Measurements from ENCODE around the gene VEGFA.

The VEGFA gene

GRCh38 chr6:43773980-43774775, 4.2 kb downstream of the VEGFA start:
- DNase-seq, result no peak

DNA sequence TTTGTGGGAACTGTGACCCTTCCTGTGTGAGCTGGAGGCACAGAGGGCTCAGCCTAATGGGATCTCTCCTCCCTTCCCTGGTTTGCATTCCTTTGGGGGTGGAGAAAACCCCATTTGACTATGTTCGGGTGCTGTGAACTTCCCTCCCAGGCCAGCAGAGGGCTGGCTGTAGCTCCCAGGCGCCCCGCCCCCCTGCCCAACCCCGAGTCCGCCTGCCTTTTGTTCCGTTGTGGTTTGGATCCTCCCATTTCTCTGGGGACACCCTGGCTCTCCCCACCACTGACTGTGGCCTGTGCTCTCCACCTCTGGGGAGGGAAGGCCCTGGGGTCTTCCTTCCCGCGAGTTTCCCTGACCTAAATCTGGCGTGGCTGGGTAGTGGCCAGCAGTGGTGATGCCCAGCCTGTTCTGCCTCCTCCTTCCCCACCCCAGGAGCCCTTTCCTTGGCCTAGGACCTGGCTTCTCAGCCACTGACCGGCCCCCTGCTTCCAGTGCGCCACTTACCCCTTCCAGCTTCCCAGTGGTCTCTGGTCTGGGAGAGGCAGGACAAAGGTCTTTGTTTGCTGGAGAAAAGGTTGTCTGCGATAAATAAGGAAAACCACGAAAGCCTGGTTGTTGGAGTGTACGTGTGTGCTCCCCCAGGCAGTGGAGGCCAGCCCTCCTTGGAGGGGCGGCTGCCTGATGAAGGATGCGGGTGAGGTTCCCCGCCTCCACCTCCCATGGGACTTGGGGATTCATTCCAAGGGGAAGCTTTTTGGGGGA, 4.9 kb downstream of the VEGFA start:
- peak; percentile 71 for DNase-seq

DNA sequence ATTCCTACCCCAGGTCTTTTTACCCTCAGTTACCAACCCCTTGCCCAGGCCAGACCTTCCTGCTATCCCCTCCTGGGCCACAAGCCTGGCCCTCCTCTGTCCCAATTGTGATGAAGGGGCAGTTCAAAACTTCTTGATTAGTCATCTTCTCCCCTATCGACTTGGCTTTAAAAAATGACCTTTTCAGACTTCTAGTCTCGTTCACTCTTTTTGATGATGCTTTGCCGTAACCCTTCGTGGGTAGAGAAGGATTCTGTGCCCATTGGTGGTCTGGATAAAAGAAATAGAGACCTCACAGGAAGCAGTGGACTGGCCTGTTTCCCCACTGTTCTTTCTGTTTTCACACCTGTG, 5.5 kb downstream of the VEGFA start:
- DNase-seq, result no peak

- DNase-seq, result no peak
Observed at GRCh38 chr6:43776115-43776798, 6.2 kb downstream of the VEGFA start.

- DNase-seq, result no peak
Observed at GRCh38 chr6:43776799-43777776, 7.1 kb downstream of the VEGFA start.

GRCh38 chr6:43778131-43778855, 8.3 kb downstream of the VEGFA start:
- no peak for DNase-seq

- no peak for DNase-seq
Observed at GRCh38 chr6:43778976-43779851, 9.2 kb downstream of the VEGFA start.

GRCh38 chr6:43779852-43780236, 9.8 kb downstream of the VEGFA start:
- DNase-seq, result no peak

- no peak for DNase-seq
Observed at GRCh38 chr6:43780293-43780692, 10.3 kb downstream of the VEGFA start.

GRCh38 chr6:43780941-43781928, 11.2 kb downstream of the VEGFA start:
- no peak for DNase-seq

- DNase-seq, result no peak
Observed at GRCh38 chr6:43781941-43782704, 12.1 kb downstream of the VEGFA start.

GRCh38 chr6:43782764-43783513, 12.9 kb downstream of the VEGFA start:
- DNase-seq, result no peak

DNA sequence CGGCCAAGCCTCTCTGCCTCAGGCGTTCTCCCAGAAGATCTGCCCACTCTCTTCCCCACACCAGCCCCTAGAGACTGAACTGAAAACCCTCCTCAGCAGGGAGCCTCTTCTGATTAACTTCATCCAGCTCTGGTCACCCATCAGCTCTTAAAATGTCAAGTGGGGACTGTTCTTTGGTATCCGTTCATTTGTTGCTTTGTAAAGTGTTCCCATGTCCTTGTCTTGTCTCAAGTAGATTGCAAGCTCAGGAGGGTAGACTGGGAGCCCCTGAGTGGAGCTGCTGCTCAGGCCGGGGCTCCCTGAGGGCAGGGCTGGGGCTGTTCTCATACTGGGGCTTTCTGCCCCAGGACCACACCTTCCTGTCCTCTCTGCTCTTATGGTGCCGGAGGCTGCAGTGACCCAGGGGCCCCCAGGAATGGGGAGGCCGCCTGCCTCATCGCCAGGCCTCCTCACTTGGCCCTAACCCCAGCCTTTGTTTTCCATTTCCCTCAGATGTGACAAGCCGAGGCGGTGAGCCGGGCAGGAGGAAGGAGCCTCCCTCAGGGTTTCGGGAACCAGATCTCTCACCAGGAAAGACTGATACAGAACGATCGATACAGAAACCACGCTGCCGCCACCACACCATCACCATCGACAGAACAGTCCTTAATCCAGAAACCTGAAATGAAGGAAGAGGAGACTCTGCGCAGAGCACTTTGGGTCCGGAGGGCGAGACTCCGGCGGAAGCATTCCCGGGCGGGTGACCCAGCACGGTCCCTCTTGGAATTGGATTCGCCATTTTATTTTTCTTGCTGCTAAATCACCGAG, 14.2 kb downstream of the VEGFA start:
- no peak for DNase-seq

DNA sequence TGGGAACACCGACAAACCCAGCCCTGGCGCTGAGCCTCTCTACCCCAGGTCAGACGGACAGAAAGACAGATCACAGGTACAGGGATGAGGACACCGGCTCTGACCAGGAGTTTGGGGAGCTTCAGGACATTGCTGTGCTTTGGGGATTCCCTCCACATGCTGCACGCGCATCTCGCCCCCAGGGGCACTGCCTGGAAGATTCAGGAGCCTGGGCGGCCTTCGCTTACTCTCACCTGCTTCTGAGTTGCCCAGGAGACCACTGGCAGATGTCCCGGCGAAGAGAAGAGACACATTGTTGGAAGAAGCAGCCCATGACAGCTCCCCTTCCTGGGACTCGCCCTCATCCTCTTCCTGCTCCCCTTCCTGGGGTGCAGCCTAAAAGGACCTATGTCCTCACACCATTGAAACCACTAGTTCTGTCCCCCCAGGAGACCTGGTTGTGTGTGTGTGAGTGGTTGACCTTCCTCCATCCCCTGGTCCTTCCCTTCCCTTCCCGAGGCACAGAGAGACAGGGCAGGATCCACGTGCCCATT, 15.3 kb downstream of the VEGFA start:
- DNase-seq, result no peak

GRCh38 chr6:43785904-43786303, 15.9 kb downstream of the VEGFA start:
- DNase-seq, result no peak

DNA sequence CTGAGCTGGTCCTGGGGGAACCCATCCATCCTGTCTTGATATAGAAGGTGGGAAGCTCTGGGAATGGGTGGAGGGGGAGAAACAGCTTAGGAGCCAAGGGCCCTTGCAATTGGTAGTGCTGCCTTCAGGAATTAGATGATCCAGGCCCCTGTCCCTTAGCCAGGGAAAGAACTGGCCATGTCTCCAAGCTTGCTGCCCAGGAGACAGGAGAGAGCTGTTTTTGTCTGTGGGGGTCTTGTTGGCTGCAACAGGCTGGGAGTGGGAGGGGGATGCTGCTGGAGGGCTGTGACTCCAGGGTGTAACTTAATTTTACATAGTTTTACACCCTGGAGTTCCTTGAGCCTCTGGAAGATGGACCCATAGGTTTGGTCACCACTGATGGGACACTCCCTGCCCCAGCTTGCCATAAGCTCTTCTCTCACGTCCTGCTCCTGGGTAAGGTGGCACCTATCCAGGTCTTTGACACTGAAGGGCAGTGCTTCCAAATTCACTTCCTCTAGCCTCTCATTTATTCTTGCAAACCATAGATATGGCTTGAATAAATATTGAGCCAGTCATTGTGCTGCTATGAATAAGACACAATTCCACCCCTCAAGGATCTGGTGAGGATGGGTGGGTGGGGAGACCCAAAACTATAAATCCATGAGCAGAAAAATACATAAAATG, 16.8 kb downstream of the VEGFA start:
- no peak for DNase-seq
